Right lobe of liver (tissue), 4 donors: ENCODE measurements around the gene CDK14.

Experiments used
- CTCF ChIP-seq, 4 donors: fragments of 200-600 bp in 3 of 4; fragments of 450-650 bp in 1 of 4; IDR thresholded peaks; one replicate each; pipeline versions ENCODE4 v1.5.1 to v1.8.0; 2016 to 2022; ENCODE audit warnings: antibody characterized with exemption in 4 of 4, mild to moderate bottlenecking in 2 of 4
- POLR2A ChIP-seq: fragments of 450-650 bp; IDR thresholded peaks from one replicate; pipeline ENCODE4 v1.6.1; 2017; ENCODE audit warnings: antibody characterized with exemption, mild to moderate bottlenecking
- donor health status: DM: no; HTN: no; CAD: no.
- donor health status: DM: no; HTN: no; CAD: no.
- donor health status: DM: no; HTN: yes; CAD: no.

DNA sequence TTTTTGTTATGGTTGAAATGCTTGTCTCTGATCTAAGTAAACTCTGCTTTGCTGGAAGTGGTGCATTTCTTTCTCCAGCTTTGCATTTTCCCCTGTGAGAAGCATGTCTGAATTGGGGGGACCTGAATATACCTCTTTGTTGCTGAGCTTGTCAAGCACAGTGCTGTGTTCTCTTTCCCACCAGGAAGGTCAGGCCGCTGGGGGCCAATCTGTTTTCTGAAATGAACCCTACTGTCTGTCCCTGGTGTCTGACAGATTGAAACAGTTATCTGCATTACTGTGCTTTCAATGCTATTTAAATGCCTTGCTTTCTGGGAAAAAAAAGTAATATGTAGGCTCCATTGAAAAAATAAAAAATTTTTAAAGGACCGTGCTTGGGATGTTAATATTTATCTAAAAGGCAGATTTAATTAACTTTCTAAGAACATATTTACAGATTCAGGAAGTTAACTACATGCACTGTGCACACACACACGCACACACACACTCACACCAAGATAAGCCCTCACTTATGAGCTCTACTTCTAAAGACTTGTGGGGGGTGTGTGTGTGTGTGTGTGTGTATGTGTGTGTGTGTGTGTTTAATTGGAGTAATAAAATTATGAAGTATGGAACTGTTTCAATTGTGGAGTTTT is 541.1 kb downstream of the CDK14 start:
- TF ChIP-seq CTCF (IDR thresholded peaks at IDR 0.05), result no peak
- TF ChIP-seq POLR2A, result no peak
